C4-2B (cell line): Measurements from ENCODE around the gene C1orf159.

Experiments used
- ZFX ChIP-seq: fragments of 450-650 bp; IDR thresholded peaks from 2 replicates; pipeline ENCODE4 v1.6.1; 2017
- TF ChIP-seq, protein P1 (sequence below): fragments of 450-650 bp; conservative IDR thresholded peaks from 2 replicates; pipeline ENCODE4 v1.5.1; 2017; ENCODE audit warnings: mild to moderate bottlenecking

DNA sequence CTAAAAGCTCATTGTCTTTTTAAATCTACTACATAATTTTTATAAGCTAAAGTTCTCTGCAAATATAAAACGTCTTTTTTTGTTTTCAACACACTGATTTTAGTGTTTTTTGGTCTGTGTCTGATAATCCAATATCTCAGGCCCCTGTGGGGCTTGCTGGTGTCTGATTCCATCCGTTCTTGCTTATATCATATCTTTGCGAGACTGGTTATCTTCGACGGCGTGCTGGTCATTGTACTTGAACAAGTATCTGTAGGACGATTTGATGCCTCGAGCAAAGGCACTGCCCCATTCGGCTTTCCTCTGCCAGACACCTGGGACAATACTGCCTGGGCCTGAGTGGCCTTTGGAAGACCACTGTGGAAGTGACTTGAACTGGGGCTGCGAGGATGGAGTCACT lies 39.4 kb upstream of the C1orf159 start:
- TF ChIP-seq, protein P1, sequence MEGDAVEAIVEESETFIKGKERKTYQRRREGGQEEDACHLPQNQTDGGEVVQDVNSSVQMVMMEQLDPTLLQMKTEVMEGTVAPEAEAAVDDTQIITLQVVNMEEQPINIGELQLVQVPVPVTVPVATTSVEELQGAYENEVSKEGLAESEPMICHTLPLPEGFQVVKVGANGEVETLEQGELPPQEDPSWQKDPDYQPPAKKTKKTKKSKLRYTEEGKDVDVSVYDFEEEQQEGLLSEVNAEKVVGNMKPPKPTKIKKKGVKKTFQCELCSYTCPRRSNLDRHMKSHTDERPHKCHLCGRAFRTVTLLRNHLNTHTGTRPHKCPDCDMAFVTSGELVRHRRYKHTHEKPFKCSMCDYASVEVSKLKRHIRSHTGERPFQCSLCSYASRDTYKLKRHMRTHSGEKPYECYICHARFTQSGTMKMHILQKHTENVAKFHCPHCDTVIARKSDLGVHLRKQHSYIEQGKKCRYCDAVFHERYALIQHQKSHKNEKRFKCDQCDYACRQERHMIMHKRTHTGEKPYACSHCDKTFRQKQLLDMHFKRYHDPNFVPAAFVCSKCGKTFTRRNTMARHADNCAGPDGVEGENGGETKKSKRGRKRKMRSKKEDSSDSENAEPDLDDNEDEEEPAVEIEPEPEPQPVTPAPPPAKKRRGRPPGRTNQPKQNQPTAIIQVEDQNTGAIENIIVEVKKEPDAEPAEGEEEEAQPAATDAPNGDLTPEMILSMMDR: no peak
- no peak for TF ChIP-seq ZFX
